HK-2 (cell line): ENCODE measurements around the gene PPP3R1.

Experiments
- DNase-seq: peaks from one replicate; pipeline ENCODE4 v3.0.0-alpha.2; 2018; ENCODE audit not compliant: unreplicated experiment

Gene PPP3R1

DNA sequence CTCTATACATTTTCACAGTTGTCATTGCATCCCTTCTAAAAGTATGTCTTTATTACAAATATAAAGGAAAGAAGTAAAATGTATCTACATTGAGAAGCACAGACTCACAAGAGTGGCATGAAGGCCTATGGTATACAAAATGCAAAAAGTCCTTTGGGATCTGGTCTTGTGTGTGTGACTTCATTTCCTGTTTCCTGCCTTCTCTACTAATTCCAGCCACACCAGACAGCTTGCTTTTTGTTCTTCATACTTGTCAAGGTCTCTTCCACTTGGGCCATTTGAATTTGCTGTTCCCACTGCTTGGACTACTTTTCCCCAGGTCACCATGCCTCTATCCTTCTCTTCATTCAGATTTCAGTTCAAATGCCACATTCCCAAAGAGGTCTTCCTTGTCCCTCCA is 101.3 kb downstream of the PPP3R1 start:
- no peak for DNase-seq

- DNase-seq: no peak
Observed at GRCh38 chr2:68141875-68142274, 110.5 kb downstream of the PPP3R1 start.

- no peak for DNase-seq
Observed at GRCh38 chr2:68135448-68136320, 116.6 kb downstream of the PPP3R1 start.

DNA sequence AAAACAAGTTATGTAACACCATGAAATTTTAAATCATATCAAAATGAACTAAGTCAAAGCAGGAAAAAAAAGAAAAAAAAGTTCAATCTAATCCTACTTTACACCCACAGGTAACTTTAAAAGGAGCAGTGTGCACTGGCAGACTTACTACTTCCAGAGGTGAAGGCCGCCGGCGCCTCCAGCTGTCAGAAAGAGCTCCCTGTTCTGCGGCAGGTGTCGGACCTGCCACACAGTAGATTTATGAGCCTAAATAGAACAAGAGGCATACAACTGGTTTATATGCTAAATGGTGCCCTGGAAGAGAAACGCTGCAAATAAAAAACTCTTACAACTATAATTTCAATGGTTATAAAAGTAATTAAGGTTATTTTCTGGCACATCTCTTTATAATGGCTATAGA is 117.8 kb downstream of the PPP3R1 start:
- DNase-seq: no peak

- DNase-seq: no peak
Observed at GRCh38 chr2:68134120-68134519, 118.2 kb downstream of the PPP3R1 start.
